Choroid plexus epithelial cell (primary cell): ENCODE data around the gene COL28A1.
A peak's percentile ranks its signal among the peaks of the same experiment; 100 is the strongest.
"Not testable (repeated sequence)": the region's sequence is repeated elsewhere in the genome, so short reads cannot be mapped to it uniquely, and the experiment has no call there.

Experiments
- DNase-seq: peaks from one replicate; pipeline ENCODE4 v3.0.0-alpha.2; 2010; ENCODE audit warnings: low read depth
- H3K4me3 ChIP-seq: 2 replicates; pipeline ENCODE4 v1.5.1; 2011; ENCODE audit warnings: low read depth, mild to moderate bottlenecking, control low read depth, low read length, moderate library complexity
- TF ChIP-seq, protein P1 (sequence below): conservative IDR thresholded peaks from 2 replicates; pipeline ENCODE4 v1.5.1; 2011; ENCODE audit warnings: low read depth, mild to moderate bottlenecking, control low read depth, inconsistent platforms, low read length, moderate library complexity

The COL28A1 gene

DNA sequence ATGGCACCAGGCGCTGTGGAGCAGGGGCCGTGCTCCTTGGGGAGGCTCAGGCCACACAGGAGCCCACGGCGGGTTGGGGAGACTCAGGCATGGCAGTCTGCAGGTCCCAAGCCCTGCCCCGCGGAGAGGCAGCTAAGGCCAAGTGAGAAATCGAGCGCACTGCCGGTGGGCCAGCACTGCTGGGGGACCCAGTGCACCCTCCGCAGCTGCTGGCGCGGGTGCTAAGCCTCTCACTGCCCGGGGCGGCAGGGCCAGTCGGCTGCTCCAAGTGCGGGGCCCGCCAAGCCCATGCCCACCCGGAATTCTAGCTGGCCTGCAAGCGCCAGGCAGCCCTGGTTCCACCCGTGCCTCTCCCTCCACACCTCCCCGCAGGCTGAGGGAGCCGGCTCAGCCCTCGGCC is 57.1 kb downstream of the COL28A1 start:
- no peak overlapping the region for H3K4me3 ChIP-seq
- DNase-seq: no peak
- TF ChIP-seq, protein P1, sequence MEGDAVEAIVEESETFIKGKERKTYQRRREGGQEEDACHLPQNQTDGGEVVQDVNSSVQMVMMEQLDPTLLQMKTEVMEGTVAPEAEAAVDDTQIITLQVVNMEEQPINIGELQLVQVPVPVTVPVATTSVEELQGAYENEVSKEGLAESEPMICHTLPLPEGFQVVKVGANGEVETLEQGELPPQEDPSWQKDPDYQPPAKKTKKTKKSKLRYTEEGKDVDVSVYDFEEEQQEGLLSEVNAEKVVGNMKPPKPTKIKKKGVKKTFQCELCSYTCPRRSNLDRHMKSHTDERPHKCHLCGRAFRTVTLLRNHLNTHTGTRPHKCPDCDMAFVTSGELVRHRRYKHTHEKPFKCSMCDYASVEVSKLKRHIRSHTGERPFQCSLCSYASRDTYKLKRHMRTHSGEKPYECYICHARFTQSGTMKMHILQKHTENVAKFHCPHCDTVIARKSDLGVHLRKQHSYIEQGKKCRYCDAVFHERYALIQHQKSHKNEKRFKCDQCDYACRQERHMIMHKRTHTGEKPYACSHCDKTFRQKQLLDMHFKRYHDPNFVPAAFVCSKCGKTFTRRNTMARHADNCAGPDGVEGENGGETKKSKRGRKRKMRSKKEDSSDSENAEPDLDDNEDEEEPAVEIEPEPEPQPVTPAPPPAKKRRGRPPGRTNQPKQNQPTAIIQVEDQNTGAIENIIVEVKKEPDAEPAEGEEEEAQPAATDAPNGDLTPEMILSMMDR: no peak

DNA sequence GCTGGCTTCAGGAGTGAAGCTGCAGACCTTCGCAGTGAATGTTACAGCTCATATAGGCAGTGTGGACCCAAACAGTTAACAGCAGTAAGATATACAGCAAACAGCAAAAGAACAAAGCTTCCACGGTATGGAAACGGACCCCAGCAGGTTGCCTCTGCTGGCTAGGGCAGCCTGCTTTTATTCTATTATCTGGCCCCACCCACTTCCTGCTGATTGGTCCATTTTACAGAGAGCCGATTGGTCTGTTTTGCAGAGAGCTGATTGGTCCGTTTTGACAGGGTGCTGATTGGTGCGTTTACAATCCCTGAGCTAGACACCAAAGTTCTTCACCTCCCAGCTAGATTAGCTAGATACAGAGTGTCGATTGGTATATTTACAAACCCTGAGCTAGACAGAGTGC is 58.0 kb downstream of the COL28A1 start:
- H3K4me3 ChIP-seq, DNase-seq: not testable (repeated sequence)

GRCh38 chr7:7476381-7476780 is 59.3 kb downstream of the COL28A1 start:
- TF ChIP-seq, protein P1: no peak
- no peak overlapping the region for H3K4me3 ChIP-seq
- peak; percentile 2 for DNase-seq

- TF ChIP-seq, protein P1: no peak
- no peak overlapping the region for H3K4me3 ChIP-seq
- no peak for DNase-seq
Measured at GRCh38 chr7:7475601-7476000, 60.1 kb downstream of the COL28A1 start.

DNA sequence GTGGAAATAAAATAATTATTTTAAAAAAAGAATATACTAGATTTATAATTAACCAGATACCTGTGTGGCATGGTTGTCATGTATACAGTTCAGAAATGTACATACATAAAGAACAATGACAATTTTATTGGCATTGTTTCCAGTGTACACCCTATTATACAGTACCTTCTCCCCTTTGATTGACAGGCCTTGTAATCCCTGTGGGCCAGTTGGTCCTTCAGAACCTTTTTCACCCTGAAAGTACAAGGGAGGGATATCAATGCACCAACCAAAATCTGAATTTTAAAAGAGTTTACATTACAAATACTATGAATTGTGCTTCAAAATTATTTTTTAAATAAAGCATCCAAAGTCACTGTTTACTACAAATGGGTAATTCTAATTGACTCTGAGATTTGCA is 61.2 kb downstream of the COL28A1 start:
- TF ChIP-seq, protein P1: no peak
- no peak overlapping the region for H3K4me3 ChIP-seq
- DNase-seq: no peak

DNA sequence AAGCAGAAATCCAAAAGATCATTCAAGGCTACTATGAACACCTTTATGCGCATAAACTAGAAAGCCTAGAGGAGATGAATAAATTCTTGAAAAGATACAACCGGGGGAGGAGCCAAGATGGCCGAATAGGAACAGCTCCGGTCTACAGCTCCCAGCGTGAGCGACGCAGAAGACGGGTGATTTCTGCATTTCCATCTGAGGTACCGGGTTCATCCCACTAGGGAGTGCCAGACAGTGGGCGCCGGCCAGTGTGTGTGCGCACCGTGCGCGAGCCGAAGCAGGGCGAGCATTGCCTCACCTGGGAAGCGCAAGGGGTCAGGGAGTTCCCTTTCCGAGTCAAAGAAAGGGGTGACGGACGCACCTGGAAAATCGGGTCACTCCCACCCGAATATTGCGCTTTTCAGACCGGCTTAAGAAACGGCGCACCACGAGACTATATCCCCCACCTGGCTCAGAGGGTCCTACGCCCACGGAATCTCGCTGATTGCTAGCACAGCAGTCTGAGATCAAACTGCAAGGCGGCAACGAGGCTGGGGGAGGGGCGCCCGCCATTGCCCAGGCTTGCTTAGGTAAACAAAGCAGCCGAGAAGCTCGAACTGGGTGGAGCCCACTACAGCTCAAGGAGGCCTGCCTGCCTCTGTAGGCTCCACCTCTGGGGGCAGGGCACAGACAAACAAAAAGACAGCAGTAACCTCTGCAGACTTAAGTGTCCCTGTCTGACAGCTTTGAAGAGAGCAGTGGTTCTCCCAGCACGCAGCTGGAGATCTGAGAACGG is 70.5 kb downstream of the COL28A1 start:
- not testable (repeated sequence) for DNase-seq, H3K4me3 ChIP-seq

GRCh38 chr7:7454000-7454399 is 81.7 kb downstream of the COL28A1 start:
- TF ChIP-seq, protein P1: no peak
- H3K4me3 ChIP-seq: no peak overlapping the region
- no peak for DNase-seq

- H3K4me3 ChIP-seq: no peak overlapping the region
- no peak for DNase-seq
- TF ChIP-seq, protein P1: no peak
Measured at GRCh38 chr7:7452652-7453051, 83.0 kb downstream of the COL28A1 start.
